ENCODE measurements around the gene ZNF691.
"Not testable (repeated sequence)": the region's sequence is repeated elsewhere in the genome, so short reads cannot be mapped to it uniquely, and the experiment has no call there.

The ZNF691 gene

DNA sequence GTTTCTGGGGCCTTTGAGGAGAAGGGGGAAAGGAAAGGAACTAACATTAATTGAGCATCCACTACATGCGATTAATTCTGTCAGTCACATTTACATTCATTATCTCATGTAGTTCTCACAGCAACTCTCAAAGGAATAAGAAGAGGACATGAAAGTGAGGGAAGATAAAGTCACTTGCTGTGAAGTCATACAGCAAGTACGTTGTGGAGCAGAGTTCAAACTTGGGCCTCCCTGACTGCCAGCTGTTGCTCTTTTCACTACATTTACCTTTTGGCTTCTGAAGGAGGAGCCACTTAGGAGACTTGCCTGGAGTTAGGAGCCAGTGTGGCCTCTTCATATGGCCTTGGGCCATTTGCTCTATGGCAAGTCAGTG, 6.2 kb downstream of the ZNF691 start:
- no peak for TF ChIP-seq CTCF (IDR thresholded peaks at IDR 0.05; ENCODE audit: insufficient read depth, low read length, poor library complexity, severe bottlenecking)
- no peak for DNase-seq (ENCODE audit: extremely low read depth, insufficient read length)
- Histone ChIP-seq H3K36me3 (ENCODE audit: control insufficient read depth, insufficient read depth, low read length) (peaks cover 9% of the 10 kb centered on the region), H3K27me3 (replicated peaks; ENCODE audit: control insufficient read depth, insufficient read depth, low read length) (no peaks in the 10 kb centered on the region), H3K4me3 (replicated peaks; ENCODE audit: low read depth, low read length) (no peak overlapping the region)

DNA sequence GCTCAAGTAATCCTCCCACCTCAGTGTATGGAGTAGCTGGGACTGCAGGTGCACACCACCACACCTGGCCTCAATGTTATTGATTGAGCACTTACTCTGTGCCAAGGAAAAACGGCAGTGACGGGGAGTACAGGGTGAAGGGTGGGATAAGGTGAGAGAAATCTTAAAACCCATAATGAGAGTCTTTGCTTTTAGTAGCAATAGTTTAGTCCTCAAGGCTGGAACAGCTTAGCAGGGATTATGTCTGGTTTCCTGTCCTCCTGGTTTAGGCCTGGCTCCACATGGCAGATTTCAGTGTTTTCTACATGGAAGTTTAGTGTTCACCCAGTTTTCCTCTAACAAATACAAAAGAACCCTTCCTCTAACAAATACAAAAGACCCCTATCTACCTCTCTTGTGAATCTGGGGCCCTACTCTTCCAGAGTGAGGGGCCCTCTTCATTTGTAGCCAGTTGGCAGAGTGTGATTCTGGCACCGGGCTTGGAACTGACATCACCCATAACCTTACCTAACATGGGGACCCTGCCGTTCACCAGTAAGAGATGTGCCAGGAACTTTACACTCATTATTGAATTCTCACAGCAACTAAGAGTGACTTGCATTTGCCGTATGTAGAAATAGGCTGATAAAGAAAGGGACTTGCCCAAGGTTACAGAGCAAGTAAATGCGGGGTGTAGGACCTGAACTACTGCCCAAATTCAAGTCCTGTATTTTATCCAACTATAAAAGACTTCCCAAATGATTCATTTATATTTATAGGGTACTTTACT, 6.9 kb downstream of the ZNF691 start:
- Histone ChIP-seq H3K36me3 (ENCODE audit: control insufficient read depth, insufficient read depth, low read length) (peaks cover 9% of the 10 kb centered on the region), H3K4me3 (replicated peaks; ENCODE audit: low read depth, low read length) (no peak overlapping the region), H3K27me3 (replicated peaks; ENCODE audit: control insufficient read depth, insufficient read depth, low read length) (no peaks in the 10 kb centered on the region)
- TF ChIP-seq CTCF (IDR thresholded peaks at IDR 0.05; ENCODE audit: insufficient read depth, low read length, poor library complexity, severe bottlenecking): no peak
- no peak for DNase-seq (ENCODE audit: extremely low read depth, insufficient read length)

DNA sequence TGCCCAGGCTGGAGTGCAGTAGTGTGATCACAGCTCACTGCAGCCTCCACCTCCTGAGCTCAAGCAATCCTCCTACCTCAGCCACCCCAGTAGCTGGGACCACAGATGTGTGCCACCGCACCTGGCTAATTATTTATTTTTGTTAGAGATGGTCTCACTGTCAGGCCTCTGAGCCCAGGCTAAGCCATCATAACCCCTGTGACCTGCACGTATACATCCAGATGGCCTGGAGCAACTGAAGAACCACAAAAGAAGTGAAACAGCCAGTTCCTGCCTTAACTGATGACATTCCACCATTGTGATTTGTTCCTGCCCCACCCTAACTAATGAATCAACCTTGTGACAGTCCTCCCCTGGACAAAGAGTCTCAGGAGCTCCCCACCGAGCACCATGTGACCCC, 10.1 kb downstream of the ZNF691 start:
- H3K27me3 ChIP-seq (replicated peaks; ENCODE audit: control insufficient read depth, insufficient read depth, low read length); H3K4me3 ChIP-seq (replicated peaks; ENCODE audit: low read depth, low read length); DNase-seq (ENCODE audit: extremely low read depth, insufficient read length); H3K36me3 ChIP-seq (ENCODE audit: control insufficient read depth, insufficient read depth, low read length): not testable (repeated sequence)

- not testable (repeated sequence) for DNase-seq (ENCODE audit: extremely low read depth, insufficient read length); H3K27me3 ChIP-seq (replicated peaks; ENCODE audit: control insufficient read depth, insufficient read depth, low read length); H3K4me3 ChIP-seq (replicated peaks; ENCODE audit: low read depth, low read length); H3K36me3 ChIP-seq (ENCODE audit: control insufficient read depth, insufficient read depth, low read length)
These were observed 13.0 kb downstream of the ZNF691 start for GRCh38 chr1:42859366-42859765.

DNA sequence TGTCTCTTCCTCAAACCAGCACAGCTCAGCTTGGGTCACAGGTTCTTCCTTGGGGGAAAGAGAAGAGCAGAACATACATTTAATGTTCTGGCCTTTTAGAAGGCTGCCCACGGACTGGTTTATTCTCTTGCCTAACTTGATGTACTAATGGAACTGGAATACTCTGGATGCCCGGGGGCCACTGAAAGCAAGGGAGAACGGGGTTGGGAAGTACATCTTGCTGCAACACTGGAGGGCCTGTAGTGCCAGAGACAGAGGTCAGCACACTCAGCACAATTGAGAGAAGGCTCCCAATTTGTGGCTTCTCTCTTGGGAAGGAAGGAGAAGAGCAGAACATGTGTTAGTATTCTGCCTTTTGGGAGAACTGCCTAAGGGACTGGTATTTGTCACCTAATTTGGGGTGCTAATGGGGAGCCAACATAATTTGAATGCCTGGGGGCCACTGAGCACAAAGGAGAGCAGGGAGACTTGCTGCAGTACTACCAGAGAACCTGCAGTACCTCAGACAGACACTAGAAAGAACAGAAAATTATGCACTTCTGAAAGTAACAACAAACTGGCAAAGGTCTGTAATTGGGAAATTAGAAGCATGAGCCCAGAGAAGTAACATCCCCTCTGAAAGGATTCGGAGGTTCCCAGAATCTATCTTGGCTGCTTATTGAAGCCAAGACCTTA, 14.1 kb downstream of the ZNF691 start:
- TF ChIP-seq CTCF (IDR thresholded peaks at IDR 0.05; ENCODE audit: insufficient read depth, low read length, poor library complexity, severe bottlenecking): no peak
- DNase-seq (ENCODE audit: extremely low read depth, insufficient read length): no peak
- Histone ChIP-seq H3K4me3 (replicated peaks; ENCODE audit: low read depth, low read length) (no peak overlapping the region), H3K27me3 (replicated peaks; ENCODE audit: control insufficient read depth, insufficient read depth, low read length) (no peaks in the 10 kb centered on the region), H3K36me3 (ENCODE audit: control insufficient read depth, insufficient read depth, low read length) (no peaks in the 10 kb centered on the region)

DNA sequence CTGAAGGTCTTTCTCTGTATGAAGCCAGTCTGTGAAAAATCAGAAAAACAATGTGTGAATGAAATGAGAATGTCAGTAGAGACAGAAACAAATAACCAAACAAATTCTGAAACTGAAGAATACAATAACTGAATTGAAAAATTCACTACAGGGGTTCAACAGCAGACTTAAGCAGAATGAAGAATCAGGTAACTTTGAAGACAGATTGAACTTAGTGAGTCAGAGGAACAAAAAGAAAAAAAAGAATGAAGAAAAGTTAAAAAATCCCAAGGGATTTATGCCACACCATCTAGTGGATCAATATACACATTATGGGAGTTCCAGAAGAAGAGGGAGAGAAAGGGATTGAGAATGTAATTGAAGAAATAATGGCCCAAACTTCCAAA, 14.6 kb downstream of the ZNF691 start:
- no peak overlapping the region for H3K4me3 ChIP-seq (replicated peaks; ENCODE audit: low read depth, low read length)
- DNase-seq (ENCODE audit: extremely low read depth, insufficient read length): no peak
- no peaks in the 10 kb centered on the region for H3K27me3 ChIP-seq (replicated peaks; ENCODE audit: control insufficient read depth, insufficient read depth, low read length)
- H3K36me3 ChIP-seq (ENCODE audit: control insufficient read depth, insufficient read depth, low read length): no peaks in the 10 kb centered on the region
- no peak for TF ChIP-seq CTCF (IDR thresholded peaks at IDR 0.05; ENCODE audit: insufficient read depth, low read length, poor library complexity, severe bottlenecking)

All from GM06990 (cell line).